Aorta (tissue), 5 donors: ENCODE measurements around the gene TVP23A. TPM values are rescaled to one million over a fixed set of nuclear protein-coding genes. Genes with fewer than 3 reads are reported as not detected.

Experiments
- ATAC-seq: fragments of 200-7000 bp; cut with Tn5 transposase; one replicate; pipeline ENCODE4 v1.9.1; 2022; ENCODE audit warnings: moderate library complexity; ENCODE audit not compliant: low FRiP score
- DNase-seq, 2 donors: peaks; one replicate each; pipeline ENCODE4 v3.0.0-alpha.2; 2020
- H3K27ac ChIP-seq, 2 donors: one replicate each; pipeline ENCODE4 v1.5.1; 2013; ENCODE audit warnings: low read length in 2 of 2, mild to moderate bottlenecking in 2 of 2, moderate library complexity in 2 of 2, control low read depth in 1 of 2, inconsistent platforms in 1 of 2, low read depth in 1 of 2
- H3K27me3 ChIP-seq, 2 donors: one replicate each; pipeline ENCODE4 v1.6.1; 2013; ENCODE audit warnings: control low read depth in 1 of 2, low read length in 1 of 2, mild to moderate bottlenecking in 1 of 2, moderate library complexity in 1 of 2; ENCODE audit not compliant: insufficient read depth in 2 of 2, control insufficient read depth in 1 of 2
- H3K36me3 ChIP-seq, 2 donors: one replicate each; pipeline ENCODE4 v1.6.1; 2013; ENCODE audit warnings: control low read depth in 1 of 2, low read length in 1 of 2, mild to moderate bottlenecking in 1 of 2; ENCODE audit not compliant: insufficient read depth in 2 of 2, control insufficient read depth in 1 of 2
- H3K4me1 ChIP-seq, 2 donors: one replicate each; pipeline ENCODE4 v1.6.1; 2013; ENCODE audit warnings: low read length in 2 of 2, control low read depth in 1 of 2, mild to moderate bottlenecking in 1 of 2, moderate library complexity in 1 of 2; ENCODE audit not compliant: insufficient read depth in 2 of 2, control insufficient read depth in 1 of 2
- H3K4me3 ChIP-seq, 2 donors: one replicate each; pipeline ENCODE4 v1.5.1; 2013; ENCODE audit warnings: low read length in 2 of 2, control low read depth in 1 of 2, mild to moderate bottlenecking in 1 of 2
- H3K9me3 ChIP-seq: one replicate; pipeline ENCODE4 v1.6.1; 2013; ENCODE audit warnings: mild to moderate bottlenecking, low read length; ENCODE audit not compliant: control insufficient read depth
- WGBS, 2 donors: extraction: QIAGEN DNeasy Blood & Tissue Kit; methylation state at CpG; one replicate each; pipeline ENCODE4 v1.1.7; 2013; 5-methylcytosine and 5-hydroxymethylcytosine counted together
- intact Hi-C, 2 donors: fragments of 100-400 bp; cut with DNase I; formaldehyde crosslinking; loops; one replicate each; pipeline versions ENCODE4 v1.14.2 to v1.15.0; 2022
- polyA plus RNA-seq, 2 donors: library from polyadenylated mRNA; stranded (reverse); fragments of 200-250 nt; gene quantifications; one replicate each; pipeline ENCODE4 v1.2.3, GENCODE V29; 2013
- total RNA-seq, 2 donors: library from RNA; stranded (reverse); fragmentation: NEBNext Ultra II Directional; extraction: Animal tissue kit (Norgen Biotek cat#: 25700); gene quantifications; one replicate each; pipeline ENCODE4 v1.2.1, GENCODE V29; 2021
- donor health status: healthy with polysubstance abuse.
- donor health status: Bipolar disorder and iron deficiency.
- donor health status: DM: no; HTN: no; CAD: no.
- donor health status: DM: no; HTN: no; CAD: no.
- donor health status: DM: yes; HTN: yes; CAD: no.

Gene TVP23A
- total and polyA plus RNA-seq, 4 donors: 0.51 to 5.6 (median 0.58) TPM; not detected in 1

DNA sequence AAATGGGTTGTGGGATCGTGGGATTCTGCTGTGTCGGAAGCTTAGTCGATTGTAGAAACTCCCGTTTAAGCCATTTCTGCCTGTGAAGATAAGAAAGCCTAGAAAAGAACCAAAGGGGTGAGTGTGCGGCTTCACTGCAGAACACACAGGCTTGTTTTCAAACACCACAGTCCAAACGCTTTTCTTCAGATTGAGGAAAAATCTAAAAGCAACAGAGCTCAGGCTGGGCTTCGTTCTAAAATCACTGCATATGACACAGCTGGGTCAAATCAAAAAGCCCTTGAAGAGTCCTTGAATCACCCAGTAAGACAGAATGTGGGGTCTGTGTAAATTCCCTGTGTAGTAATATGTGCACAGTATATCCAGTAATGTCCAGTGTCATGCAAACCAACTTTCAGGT is 49.2 kb downstream of the TVP23A start:
- intact Hi-C loops: no loop called here
- no peaks in the 10 kb centered on the region for H3K9me3 ChIP-seq
- no peak for ATAC-seq
- no peaks in the 10 kb centered on the region for H3K27me3 ChIP-seq
- WGBS, 2 donors: 56% methylated on average over 7 of the region's 7 CpGs
- H3K36me3 ChIP-seq: peaks cover 0 to 4% of the 10 kb centered on the region in 2 donors
- no peak overlapping the region for H3K27ac ChIP-seq
- no peak for DNase-seq
- no peak overlapping the region for H3K4me3 ChIP-seq
- H3K4me1 ChIP-seq: no peaks in the 10 kb centered on the region

DNA sequence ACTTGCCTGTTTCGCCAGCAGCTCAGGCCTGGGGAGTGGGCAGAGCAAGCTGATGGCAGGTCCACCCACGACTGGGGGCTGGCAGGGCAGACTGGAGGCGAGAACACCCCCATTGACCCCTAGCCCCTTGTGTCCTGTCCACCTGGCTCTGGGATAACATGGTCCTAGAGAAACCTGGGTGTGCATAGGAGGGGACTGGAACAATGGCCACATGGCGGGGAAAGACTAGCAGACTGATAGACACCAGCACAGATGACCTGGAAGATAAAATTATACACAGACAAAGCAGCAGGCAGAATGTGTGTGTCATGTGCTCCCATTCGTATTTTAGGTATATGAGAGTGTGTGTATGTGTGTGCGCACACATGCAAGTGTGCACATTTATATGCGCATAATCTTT is 51.5 kb downstream of the TVP23A start:
- H3K27ac ChIP-seq: no peak overlapping the region
- H3K9me3 ChIP-seq: no peaks in the 10 kb centered on the region
- H3K4me3 ChIP-seq: no peak overlapping the region
- ATAC-seq: no peak
- no peaks in the 10 kb centered on the region for H3K27me3 ChIP-seq
- 86 to 89% methylated on average over 7 of the region's 7 CpGs for WGBS, 2 donors
- no peak for DNase-seq
- no peaks in the 10 kb centered on the region for H3K4me1 ChIP-seq
- H3K36me3 ChIP-seq: peaks cover 0 to 14% of the 10 kb centered on the region in 2 donors
- intact Hi-C loops: no loop called here

DNA sequence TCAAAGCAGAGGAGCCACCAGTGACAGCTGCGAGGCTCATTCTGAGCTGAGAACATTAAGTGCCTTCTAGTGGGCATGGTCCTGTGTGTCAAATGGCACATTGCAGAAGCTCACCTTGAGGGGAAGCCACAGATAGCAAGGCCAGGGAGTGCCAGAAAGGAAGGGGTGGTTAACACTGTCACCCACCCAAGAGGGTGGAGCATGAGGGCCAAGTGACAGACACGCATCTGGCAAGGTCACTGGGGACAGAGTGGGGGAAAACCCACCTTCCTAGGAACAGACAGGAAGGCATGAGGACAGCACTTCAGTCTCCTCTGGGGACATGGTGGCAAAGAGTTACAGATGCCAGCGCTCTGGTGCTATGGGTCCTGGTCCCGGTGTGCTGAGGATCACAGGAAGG is 52.8 kb downstream of the TVP23A start:
- H3K36me3 ChIP-seq: peaks cover 0 to 18% of the 10 kb centered on the region in 2 donors
- intact Hi-C loops: no loop called here
- H3K4me3 ChIP-seq: no peak overlapping the region
- no peaks in the 10 kb centered on the region for H3K27me3 ChIP-seq
- DNase-seq: no peak
- 76 to 77% methylated on average over 4 of the region's 4 CpGs for WGBS, 2 donors
- no peak for ATAC-seq
- H3K9me3 ChIP-seq: no peaks in the 10 kb centered on the region
- H3K27ac ChIP-seq: no peak overlapping the region
- H3K4me1 ChIP-seq: no peaks in the 10 kb centered on the region

DNA sequence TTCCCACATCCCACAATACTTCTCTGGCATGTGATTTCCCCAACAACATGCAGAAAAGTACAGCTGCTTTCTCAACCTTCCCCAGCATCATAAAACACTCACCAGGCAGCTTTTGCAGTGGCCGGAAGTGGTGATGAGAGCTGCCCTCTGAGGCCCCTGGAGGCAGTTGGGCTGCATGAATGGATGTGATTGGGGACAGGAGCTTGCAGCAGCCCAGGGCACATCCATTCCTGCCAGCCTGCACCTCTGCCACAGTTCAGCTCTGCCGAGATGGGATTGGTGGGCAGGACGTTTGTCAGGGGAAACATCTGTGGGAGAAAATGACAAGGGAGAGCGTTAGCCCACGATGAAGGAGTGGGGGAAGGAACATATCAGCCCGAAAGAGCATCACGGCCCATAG is 55.1 kb downstream of the TVP23A start:
- DNase-seq (no peak), ATAC-seq (no peak)
- intact Hi-C loops: no loop called here
- 94 to 95% methylated on average over 7 of the region's 7 CpGs for WGBS, 2 donors
- H3K4me1 ChIP-seq: no peaks in the 10 kb centered on the region
- H3K4me3 ChIP-seq: no peak overlapping the region
- no peak overlapping the region for H3K27ac ChIP-seq
- no peaks in the 10 kb centered on the region for H3K9me3 ChIP-seq
- peaks cover 0 to 22% of the 10 kb centered on the region in 2 donors for H3K36me3 ChIP-seq
- H3K27me3 ChIP-seq: no peaks in the 10 kb centered on the region

DNA sequence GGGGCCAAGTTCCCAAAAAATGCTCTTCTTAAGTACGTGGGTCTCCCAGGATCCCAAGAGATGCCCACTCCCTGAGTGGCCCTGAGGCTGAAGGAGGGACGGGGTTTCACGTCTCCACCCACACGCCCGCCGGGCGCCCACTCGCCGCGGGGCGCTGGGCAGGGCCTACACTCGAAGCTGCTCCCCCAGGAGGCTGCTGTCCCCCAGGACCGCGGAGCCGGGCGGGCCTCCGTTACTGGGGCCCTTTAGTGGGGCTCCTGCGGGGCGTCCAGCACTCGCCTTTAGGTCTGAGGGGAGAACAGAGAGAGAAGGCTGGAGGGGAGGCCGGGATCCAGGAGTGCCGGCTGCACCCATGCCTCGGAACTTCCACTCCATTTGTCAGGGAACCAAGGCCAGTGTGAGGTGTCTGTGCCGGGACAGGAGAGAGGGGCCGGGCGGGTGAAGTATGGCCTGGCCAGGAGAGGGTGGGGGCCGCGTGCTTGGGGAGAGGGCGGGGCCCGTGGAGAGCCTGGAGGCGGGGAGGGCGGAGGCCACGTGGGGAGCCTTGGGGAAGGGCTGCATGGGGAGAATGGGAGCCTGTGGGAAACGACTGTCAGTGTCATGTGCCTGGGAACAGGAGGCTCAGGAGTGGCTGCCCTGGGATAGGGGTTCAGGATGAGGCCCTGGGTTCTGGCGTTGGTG is 56.1 kb downstream of the TVP23A start:
- WGBS, 2 donors: 92 to 94% methylated on average over 35 of the region's 35 CpGs
- peak; percentile 6 for ATAC-seq
- H3K36me3 ChIP-seq: peaks cover 0 to 23% of the 10 kb centered on the region in 2 donors

DNA sequence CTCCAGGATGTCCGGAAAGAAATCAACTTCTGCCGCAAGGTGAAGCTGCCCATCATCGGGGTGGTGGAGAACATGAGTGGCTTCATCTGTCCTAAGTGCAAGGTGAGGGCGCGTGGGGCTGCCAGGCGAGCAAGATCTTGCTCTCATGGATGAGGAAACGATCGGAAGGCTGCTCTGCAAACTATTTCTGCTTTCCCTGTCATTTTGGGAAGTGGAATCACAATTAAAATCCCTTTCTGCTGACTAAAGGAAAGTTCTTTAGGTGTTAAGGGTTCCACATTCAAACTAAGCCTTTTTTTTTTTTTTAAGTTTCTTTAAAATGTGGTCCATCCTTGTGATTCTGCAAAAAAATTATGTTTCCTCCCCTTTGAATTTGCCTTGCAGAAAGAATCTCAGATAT is 57.2 kb downstream of the TVP23A start:
- H3K27ac ChIP-seq: no peak overlapping the region
- no peaks in the 10 kb centered on the region for H3K9me3 ChIP-seq
- H3K4me1 ChIP-seq: no peaks in the 10 kb centered on the region
- WGBS, 2 donors: 88 to 94% methylated on average over 8 of the region's 8 CpGs
- peaks cover 0 to 23% of the 10 kb centered on the region in 2 donors for H3K36me3 ChIP-seq
- DNase-seq: no peak
- ATAC-seq: no peak
- no peak overlapping the region for H3K4me3 ChIP-seq
- intact Hi-C loops: no loop called here
- H3K27me3 ChIP-seq: no peaks in the 10 kb centered on the region

More for the DNA sequence above, 56.1 kb downstream of the TVP23A start:
- H3K27ac ChIP-seq: no peak overlapping the region
- no peaks in the 10 kb centered on the region for H3K4me1 ChIP-seq
- no peak for DNase-seq
- H3K27me3 ChIP-seq: no peaks in the 10 kb centered on the region
- intact Hi-C loops: no loop called here
- H3K9me3 ChIP-seq: no peaks in the 10 kb centered on the region
- no peak overlapping the region for H3K4me3 ChIP-seq

DNA sequence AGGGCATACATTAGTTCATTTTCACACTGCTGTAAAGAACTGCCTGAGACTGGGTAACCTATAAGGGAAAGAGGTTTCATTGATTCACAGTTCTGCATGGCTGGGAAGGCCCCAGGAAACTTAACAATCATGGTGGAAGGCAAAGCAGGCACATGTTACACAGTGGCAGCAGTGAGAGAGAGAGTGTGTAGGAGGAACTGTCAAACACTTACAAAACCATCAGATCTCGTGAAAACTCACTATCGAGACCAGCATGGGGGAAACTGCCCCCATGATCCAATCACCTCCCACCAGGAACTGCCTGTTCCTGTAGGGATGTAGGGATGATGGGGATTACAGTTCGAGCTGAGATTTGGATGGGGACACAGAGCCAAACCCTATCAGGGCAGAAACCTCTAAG is 57.7 kb downstream of the TVP23A start:
- no peak for ATAC-seq
- Histone ChIP-seq H3K27ac (no peak overlapping the region), H3K36me3 (peaks cover 0 to 23% of the 10 kb centered on the region in 2 donors)

DNA sequence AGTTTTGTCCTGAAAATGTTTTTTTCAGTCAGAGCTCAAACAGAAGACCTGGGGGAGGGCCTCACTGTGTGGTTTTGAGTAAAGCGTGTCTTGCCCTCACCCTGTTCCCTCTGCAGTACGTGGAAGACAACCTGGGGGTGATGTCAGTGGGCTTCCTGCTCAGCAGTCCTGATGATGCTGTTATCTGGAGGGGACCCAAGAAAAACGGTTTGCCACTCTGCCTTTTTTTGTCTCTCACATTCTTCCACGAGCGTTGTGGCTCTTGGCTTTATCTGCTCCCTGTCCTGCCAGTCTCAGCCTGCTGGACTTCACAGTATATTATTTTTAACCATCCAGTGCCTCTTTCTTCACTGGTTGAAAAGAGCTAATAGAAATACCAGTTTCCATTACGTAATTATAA is 62.0 kb downstream of the TVP23A start:
- 3 to 5% methylated on average over 6 of the region's 6 CpGs for WGBS, 2 donors
- no peaks in the 10 kb centered on the region for H3K4me1 ChIP-seq
- DNase-seq (peak; percentile 67 to 76), ATAC-seq (peak; percentile 84)
- intact Hi-C loops: loop anchor here (2.0 to 5.0 kb wide), 3 partner anchors 71 to 161 kb away; no protein-coding TSS in a partner anchor
- no peaks in the 10 kb centered on the region for H3K27me3 ChIP-seq
- peak overlapping the region in 1 of 2 donors; percentile 80 for H3K27ac ChIP-seq
- no peaks in the 10 kb centered on the region for H3K9me3 ChIP-seq
- no peak overlapping the region for H3K4me3 ChIP-seq
- H3K36me3 ChIP-seq: peaks cover 0 to 13% of the 10 kb centered on the region in 2 donors

More for the DNA sequence above, 57.7 kb downstream of the TVP23A start:
- Histone ChIP-seq H3K9me3 (no peaks in the 10 kb centered on the region), H3K4me1 (no peaks in the 10 kb centered on the region), H3K27me3 (no peaks in the 10 kb centered on the region), H3K4me3 (no peak overlapping the region)
- WGBS, 2 donors: 89 to 93% methylated on average over 3 of the region's 3 CpGs
- intact Hi-C loops: no loop called here
- DNase-seq: no peak

DNA sequence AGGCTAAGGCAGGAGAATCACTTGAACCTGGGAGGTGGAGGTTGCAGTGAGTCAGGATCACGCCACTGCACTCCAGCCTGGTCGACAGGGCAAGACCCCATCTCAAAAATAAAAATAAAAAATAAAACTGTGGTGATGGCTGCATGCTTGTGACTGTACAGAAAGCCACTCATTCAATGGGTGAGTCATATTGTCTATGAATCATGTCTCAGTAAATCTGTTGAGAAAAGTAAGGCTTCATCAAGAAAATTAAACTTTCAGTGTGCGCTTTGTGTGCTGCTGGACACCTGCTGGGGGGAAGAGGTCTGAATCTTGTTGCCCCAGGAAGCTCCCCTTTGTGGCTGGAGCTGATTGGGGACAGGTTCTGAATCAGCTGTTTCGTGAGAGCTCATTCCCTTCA is 63.7 kb downstream of the TVP23A start:
- intact Hi-C loops: loop anchor here (5.0 kb wide), 2 partner anchors 72 to 162 kb away; no protein-coding TSS in a partner anchor
- Histone ChIP-seq H3K36me3 (peaks cover 0 to 7% of the 10 kb centered on the region in 2 donors), H3K4me1 (no peaks in the 10 kb centered on the region), H3K27me3 (no peaks in the 10 kb centered on the region), H3K27ac (no peak overlapping the region), H3K4me3 (no peak overlapping the region), H3K9me3 (no peaks in the 10 kb centered on the region)
- WGBS, 2 donors: 77 to 80% methylated on average over 4 of the region's 4 CpGs
- peak in 1 of 2 donors; percentile 26 for DNase-seq
- ATAC-seq: no peak
